ENCODE data around the gene CCR5AS.

GRCh38 chr3:46351646-46352045, 55.2 kb downstream of the CCR5AS start:
- TF ChIP-seq POLR2A (IDR thresholded peaks at IDR 0.05) (no peak), CTCF (IDR thresholded peaks at IDR 0.05) (no peak)
